ENCODE data around the gene MNX1. TPM values are rescaled to one million over a fixed set of nuclear protein-coding genes. Genes with fewer than 3 reads are reported as not detected.

Gene MNX1
- total RNA-seq, 1 donor, result not detected

GRCh38 chr7:156954941-156955340, 55.5 kb downstream of the MNX1 start:
- DNase-seq (ENCODE audit: low read depth), result no peak
- no peak for TF ChIP-seq CTCF (IDR thresholded peaks at IDR 0.05; ENCODE audit: insufficient read depth, low read length)
- no peak overlapping the region for H3K4me3 ChIP-seq (ENCODE audit: low read depth, low read length)

Other genes with a start within 250 kb of the MNX1 start
- gene LMBR1, start 117.5 kb downstream of the MNX1 start, total RNA-seq (ENCODE audit: low replicate concordance), result 45.3 and 63.2 TPM in 2 replicates
- 10.8 TPM in 2 replicates for gene NOM1, start 61.0 kb downstream of the MNX1 start, total RNA-seq (ENCODE audit: low replicate concordance)
- gene UBE3C, start 128.3 kb upstream of the MNX1 start, total RNA-seq (ENCODE audit: low replicate concordance), result 56.6 and 81.3 TPM in 2 replicates

Measured in fibroblast of the aortic adventitia (primary cell).